Keratinocyte (primary cell): ENCODE data around the gene NUMB.

Experiments used
- CTCF ChIP-seq, 3 experiments: IDR thresholded peaks in 1 of 3; conservative IDR thresholded peaks in 1 of 3; optimal IDR thresholded peaks in 1 of 3; 2 replicates in 2 of 3; 3 replicates in 1 of 3; pipeline versions ENCODE3 to v1.5.1; 2011; ENCODE audit warnings: low read length in 3 of 3, mild to moderate bottlenecking in 3 of 3, moderate library complexity in 2 of 3, control low read depth in 1 of 3, inconsistent platforms in 1 of 3; ENCODE audit not compliant: insufficient read depth in 2 of 3; ENCODE audit errors: extremely low read depth in 1 of 3
- EZH2 ChIP-seq: IDR thresholded peaks from one replicate; pipeline ENCODE4 v1.6.1; 2012; ENCODE audit warnings: inconsistent platforms, mild to moderate bottlenecking, low read length, moderate library complexity

- TF ChIP-seq EZH2 (no peak), CTCF (optimal IDR thresholded peaks at IDR 0.05 in 1 of 3, IDR thresholded peaks at IDR 0.05 in 1 of 3, conservative IDR thresholded peaks at IDR 0.05 in 1 of 3; ENCODE audit: extremely low read depth in 1 of 3, insufficient read depth in 2 of 3, low read length in 3 of 3) (no peak)
Observed at GRCh38 chr14:73476451-73476931, 18.1 kb upstream of the NUMB start.
